Activated CD8-positive, alpha-beta T cell treated with anti-CD3 and anti-CD28 coated beads, Interleukin-2, amount 10 ng/mL, durations not matched to agents 7 days and 5 days (primary cell): Measurements from ENCODE around the gene BORCS6. TPM values are rescaled to one million over a fixed set of nuclear protein-coding genes. Genes with fewer than 3 reads are reported as not detected.

Source experiments
- ATAC-seq: fragments of 150-1000 bp; cut with Tn5 transposase; one replicate; pipeline ENCODE4 v1.10.0; 2021; ENCODE audit warnings: moderate library complexity
- CTCF ChIA-PET: fragments of 350-600 bp; sonication (Branson Sonifier 250); formaldehyde crosslinking; loops from one replicate; lab custom pipeline; 2021; ENCODE audit warnings: antibody characterized with exemption; lab: Charles Lee
- POLR2A ChIA-PET: fragments of 350-600 bp; sonication (Branson Sonifier 250); formaldehyde crosslinking; loops from one replicate; lab custom pipeline; 2021; ENCODE audit warnings: antibody characterized with exemption; lab: Charles Lee
- DNase-seq: peaks from one replicate; pipeline ENCODE4 v3.0.0-alpha.2; 2020
- H3K27ac Mint-ChIP-seq: one replicate; pipeline ENCODE4 v1.8.0; 2021; ENCODE audit warnings: mild to moderate bottlenecking, mixed read lengths
- H3K27me3 Mint-ChIP-seq: one replicate; pipeline ENCODE4 v1.8.0; 2021; ENCODE audit warnings: low read depth, mixed read lengths
- H3K36me3 Mint-ChIP-seq: one replicate; pipeline ENCODE4 v1.8.0; 2021; ENCODE audit warnings: low read depth, mixed read lengths
- H3K4me1 Mint-ChIP-seq: one replicate; pipeline ENCODE4 v1.8.0; 2021; ENCODE audit warnings: low read depth, mixed read lengths
- H3K4me3 Mint-ChIP-seq: one replicate; pipeline ENCODE4 v1.8.0; 2021; ENCODE audit warnings: mild to moderate bottlenecking, mixed read lengths
- H3K9me3 Mint-ChIP-seq: one replicate; pipeline ENCODE4 v1.8.0; 2022; ENCODE audit warnings: mixed read lengths; ENCODE audit not compliant: insufficient read depth
- total RNA-seq, 2 experiments: library from RNA; stranded (reverse); gene quantifications; one replicate each; pipeline ENCODE4 v1.2.3, GENCODE V29; 2021

BORCS6 gene
- total RNA-seq, 2 experiments from 2014 or later, result 12.7 TPM

GRCh38 chr17:8187517-8188262 is 2.3 kb downstream of the BORCS6 start:
- ChIA-PET CTCF (interaction anchor here (0.6 to 4.0 kb wide), 20 partner anchors 8 to 113 kb away, joined by 3 to 34 read pairs (median 4); partner anchors contain the start of genes AURKB, CTC1, HES7 and PFAS), POLR2A (interaction anchor here (0.6 to 7.6 kb wide), 16 partner anchors 9 to 68 kb away, joined by 3 to 212 read pairs (median 5); partner anchors contain the start of genes AURKB, CTC1 and TMEM107)
- no peak overlapping the region for H3K4me3 Mint-ChIP-seq
- H3K9me3 Mint-ChIP-seq, result no peaks in the 10 kb centered on the region
- H3K27ac Mint-ChIP-seq, result no peak overlapping the region
- DNase-seq, result peak; percentile 95
- ATAC-seq, result peak; percentile 45
- peaks cover 17% of the 10 kb centered on the region for H3K4me1 Mint-ChIP-seq
- H3K27me3 Mint-ChIP-seq, result peaks cover 8% of the 10 kb centered on the region
- peaks cover 2% of the 10 kb centered on the region for H3K36me3 Mint-ChIP-seq

- ChIA-PET CTCF (interaction anchor here (0.6 to 4.0 kb wide), 18 partner anchors 9 to 114 kb away, joined by 3 to 34 read pairs (median 3); partner anchors contain the start of genes AURKB, CTC1, PFAS and TMEM107), POLR2A (interaction anchor here (0.6 to 7.6 kb wide), 14 partner anchors 9 to 67 kb away, joined by 3 to 212 read pairs (median 5); partner anchors contain the start of genes AURKB and TMEM107)
- H3K9me3 Mint-ChIP-seq, result no peaks in the 10 kb centered on the region
- no peak overlapping the region for H3K4me3 Mint-ChIP-seq
- peaks cover 2% of the 10 kb centered on the region for H3K36me3 Mint-ChIP-seq
- H3K27me3 Mint-ChIP-seq, result peaks cover 10% of the 10 kb centered on the region
- peak; percentile 95 for DNase-seq
- ATAC-seq, result peak; percentile 47
- peaks cover 18% of the 10 kb centered on the region for H3K4me1 Mint-ChIP-seq
- no peak overlapping the region for H3K27ac Mint-ChIP-seq
Observed at GRCh38 chr17:8186787-8187516, 3.0 kb downstream of the BORCS6 start.

DNA sequence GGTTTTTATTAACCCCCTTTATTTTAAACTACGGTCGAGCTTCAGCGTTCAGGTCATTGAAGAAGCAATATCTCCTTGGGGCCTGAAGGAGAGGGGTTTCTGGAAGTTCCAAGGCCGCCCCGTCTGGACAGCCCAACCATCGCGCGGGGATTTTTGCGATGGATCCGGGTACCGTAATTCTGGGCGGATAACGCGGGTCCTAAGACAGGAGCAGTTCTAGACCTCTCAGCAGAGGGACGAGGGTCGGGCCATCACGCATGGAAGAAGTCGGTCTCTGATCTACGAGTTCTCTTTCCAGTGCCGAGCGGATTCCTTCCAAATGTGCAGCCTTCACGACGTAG is 3.6 kb downstream of the BORCS6 start:
- POLR2A ChIA-PET, result interaction anchor here (0.7 to 7.6 kb wide), 7 partner anchors 10 to 67 kb away, joined by 3 to 212 read pairs (median 5); partner anchors contain the start of gene TMEM107
- ATAC-seq, result no peak
- Mint-ChIP-seq H3K27ac (no peak overlapping the region), H3K36me3 (peaks cover 2% of the 10 kb centered on the region), H3K9me3 (no peaks in the 10 kb centered on the region), H3K4me1 (peaks cover 20% of the 10 kb centered on the region), H3K27me3 (peaks cover 10% of the 10 kb centered on the region), H3K4me3 (no peak overlapping the region)
- CTCF ChIA-PET, result interaction anchor here (0.8 to 4.0 kb wide), 9 partner anchors 10 to 107 kb away, joined by 3 to 34 read pairs (median 3); partner anchors contain the start of gene TMEM107
- no peak for DNase-seq

DNA sequence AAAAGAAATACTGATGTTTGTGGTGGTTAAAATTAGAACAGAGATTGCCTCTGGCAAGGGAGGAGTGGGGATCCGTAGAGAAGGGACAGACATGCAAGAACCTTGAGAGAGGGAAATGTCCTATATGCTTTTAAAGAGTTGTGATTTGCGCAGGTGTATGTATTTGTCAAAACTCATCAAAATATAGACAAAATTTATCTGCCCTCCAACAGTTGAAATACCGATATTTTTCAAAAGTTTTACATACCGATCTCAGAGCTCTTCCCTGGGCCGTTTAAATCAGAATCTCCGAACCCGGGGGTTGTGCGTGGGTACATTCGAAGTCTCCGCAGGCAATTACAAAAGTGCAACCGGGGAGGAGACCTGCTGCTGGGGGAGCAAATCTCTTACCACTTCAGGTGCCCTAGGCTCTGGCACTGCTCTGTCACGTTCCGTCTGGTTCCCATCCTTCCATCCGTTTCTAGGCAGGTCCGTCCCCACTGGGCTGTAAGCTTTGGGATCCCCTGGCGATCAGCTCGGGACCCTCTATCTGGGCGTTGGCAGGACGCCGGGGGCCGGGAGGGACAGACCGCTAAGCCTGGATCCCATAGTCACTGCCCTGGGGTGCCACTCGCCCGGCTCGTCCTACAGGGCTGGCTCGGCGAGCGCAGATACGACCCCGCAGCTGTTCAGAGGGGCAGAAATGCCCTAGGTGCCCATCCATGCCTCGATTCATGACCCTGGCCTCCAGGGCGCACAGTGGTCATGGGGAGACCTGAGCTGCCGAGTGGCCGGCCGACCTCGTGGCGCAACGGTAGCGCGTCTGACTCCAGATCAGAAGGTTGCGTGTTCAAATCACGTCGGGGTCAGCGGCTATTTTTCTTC is 4.2 kb downstream of the BORCS6 start:
- no peaks in the 10 kb centered on the region for H3K9me3 Mint-ChIP-seq
- H3K4me3 Mint-ChIP-seq, result no peak overlapping the region
- peaks cover 17% of the 10 kb centered on the region for H3K4me1 Mint-ChIP-seq
- POLR2A ChIA-PET, result interaction anchor here (0.7 to 7.6 kb wide), 7 partner anchors 10 to 103 kb away, joined by 3 to 212 read pairs (median 3); partner anchors contain the start of genes RANGRF and TMEM107
- DNase-seq (peak; percentile 90), ATAC-seq (peak; percentile 9)
- CTCF ChIA-PET, result interaction anchor here (0.8 to 4.0 kb wide), 10 partner anchors 9 to 106 kb away, joined by 3 to 34 read pairs (median 3); partner anchors contain the start of gene TMEM107
- H3K27ac Mint-ChIP-seq, result no peak overlapping the region
- H3K36me3 Mint-ChIP-seq, result peaks cover 2% of the 10 kb centered on the region
- peaks cover 10% of the 10 kb centered on the region for H3K27me3 Mint-ChIP-seq

DNA sequence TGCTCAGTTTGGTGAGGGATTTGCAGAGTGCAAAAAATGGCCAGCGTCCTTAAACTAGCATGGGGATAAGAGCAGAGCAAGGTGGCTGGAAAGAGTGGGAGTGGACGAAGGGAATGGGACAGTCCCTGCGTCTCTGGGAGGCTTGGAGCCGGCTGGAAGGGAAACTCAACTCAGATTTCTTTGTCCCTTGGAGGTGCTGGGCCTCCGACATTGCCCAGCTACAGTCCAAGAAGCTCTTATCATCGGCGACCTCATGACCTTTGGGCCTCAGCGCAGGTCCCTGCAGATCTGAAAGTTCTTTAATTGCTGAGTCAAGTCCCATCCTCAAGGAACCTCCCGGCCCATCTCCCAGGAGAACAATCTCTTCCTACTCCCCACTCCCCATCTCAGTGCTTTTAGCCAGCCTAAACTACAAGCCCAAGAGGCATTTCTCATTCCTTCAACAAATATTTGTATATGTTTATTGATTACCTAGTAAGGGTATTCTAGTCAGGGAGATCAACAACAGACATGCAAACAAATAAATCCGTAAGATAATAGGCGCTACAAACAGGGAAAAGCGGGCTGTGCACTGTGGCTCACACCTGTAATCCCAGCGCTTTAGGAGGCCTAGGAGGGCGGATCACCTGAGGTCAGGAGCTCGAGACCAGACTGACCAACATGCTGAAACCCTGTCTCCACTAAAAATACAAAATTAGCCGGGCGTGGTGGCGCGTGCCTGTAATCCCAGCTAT is 12.8 kb downstream of the BORCS6 start:
- Mint-ChIP-seq H3K4me1 (peaks cover 50% of the 10 kb centered on the region), H3K9me3 (no peaks in the 10 kb centered on the region), H3K27ac (peak overlapping the region; percentile 88), H3K4me3 (peak overlapping the region; percentile 96), H3K36me3 (peaks cover 6% of the 10 kb centered on the region), H3K27me3 (no peaks in the 10 kb centered on the region)
- DNase-seq (no peak), ATAC-seq (no peak)
- ChIA-PET CTCF (interaction anchor here (0.6 to 1.9 kb wide), 5 partner anchors 9 to 124 kb away, joined by 3 to 7 read pairs (median 6); partner anchors contain the start of gene BORCS6), POLR2A (interaction anchor here (1.0 to 2.4 kb wide), 5 partner anchors 9 to 58 kb away, joined by 3 to 13 read pairs (median 8); partner anchors contain the start of gene VAMP2)

GRCh38 chr17:8176197-8176940 is 13.6 kb downstream of the BORCS6 start, which contains the start of gene TMEM107:
TMEM107 (minus strand) TSS chr17:8176380; CDS start chr17:8176286, 94 bp downstream.
- Mint-ChIP-seq H3K9me3 (no peaks in the 10 kb centered on the region), H3K4me3 (peak within 1 kb of the TSS; percentile 96), H3K27me3 (no peaks in the 10 kb centered on the region), H3K4me1 (peaks cover 50% of the 10 kb centered on the region), H3K27ac (peak within 1 kb of the TSS; percentile 88), H3K36me3 (peaks cover 6% of the 10 kb centered on the region)
- peak; percentile 58 for ATAC-seq
- DNase-seq, result peak; percentile 93
- ChIA-PET POLR2A (interaction anchor here (1.0 to 2.4 kb wide), 7 partner anchors 10 to 72 kb away, joined by 3 to 13 read pairs (median 5); partner anchors contain the start of genes CTC1 and VAMP2), CTCF (interaction anchor here (0.6 to 1.9 kb wide), 5 partner anchors 9 to 125 kb away, joined by 3 to 7 read pairs (median 6); partner anchors contain the start of gene BORCS6)

DNA sequence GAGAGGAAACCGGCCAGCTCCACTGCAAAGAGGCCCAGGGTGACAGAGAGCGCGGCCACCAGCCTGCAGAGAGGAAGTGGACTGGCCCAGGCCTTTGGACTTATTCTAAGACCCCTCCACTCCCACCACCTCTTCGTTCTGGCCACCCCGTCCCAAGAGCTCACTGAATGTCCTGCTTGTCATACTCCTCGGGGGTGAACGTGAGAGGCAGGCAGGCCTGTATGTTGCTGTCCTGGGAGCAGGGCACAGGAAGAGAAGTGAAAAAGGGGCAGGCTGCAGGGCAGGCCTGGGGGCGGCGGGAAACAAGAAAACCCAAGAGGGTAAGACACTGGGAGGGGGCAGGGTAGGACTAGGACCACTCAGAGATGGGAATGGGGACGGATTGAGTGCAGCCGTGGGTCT is 14.2 kb downstream of the BORCS6 start:
- Mint-ChIP-seq H3K27ac (peak overlapping the region; percentile 88), H3K4me1 (peaks cover 50% of the 10 kb centered on the region), H3K4me3 (peak overlapping the region; percentile 96), H3K36me3 (peaks cover 6% of the 10 kb centered on the region), H3K27me3 (no peaks in the 10 kb centered on the region), H3K9me3 (no peaks in the 10 kb centered on the region)
- DNase-seq, result no peak
- POLR2A ChIA-PET, result interaction anchor here (0.5 to 2.4 kb wide), 8 partner anchors 11 to 343 kb away, joined by 3 to 13 read pairs (median 5); partner anchors contain the start of genes CTC1 and VAMP2
- CTCF ChIA-PET, result interaction anchor here (1.2 to 1.9 kb wide), 3 partner anchors 11 to 56 kb away, joined by 5 to 7 read pairs (median 6); partner anchors contain the start of gene BORCS6
- peak; percentile 3 for ATAC-seq

DNA sequence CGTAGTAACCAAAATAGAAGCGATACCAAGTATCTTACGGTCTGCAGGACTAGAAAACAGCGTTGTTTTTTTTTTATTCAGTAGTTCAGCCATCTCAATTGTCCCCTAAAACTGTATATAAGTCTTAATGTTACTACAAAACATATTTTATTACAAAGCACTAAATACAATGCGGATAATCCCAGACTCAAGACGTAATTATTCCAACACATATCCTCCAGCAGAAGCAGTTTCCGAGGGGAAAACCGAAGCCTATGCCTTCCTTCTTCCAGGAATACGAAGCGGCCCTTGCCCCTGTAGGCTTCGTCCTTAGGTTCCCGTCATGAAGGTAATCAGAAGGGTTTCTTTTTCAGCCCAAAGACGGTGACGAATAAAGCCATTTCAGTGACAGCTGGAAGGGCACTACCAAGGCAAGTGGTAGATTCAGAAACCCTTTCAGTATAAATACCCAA is 16.1 kb downstream of the BORCS6 start:
- no peaks in the 10 kb centered on the region for H3K27me3 Mint-ChIP-seq
- peak overlapping the region; percentile 85 for H3K4me3 Mint-ChIP-seq
- POLR2A ChIA-PET, result interaction anchor here (0.5 to 3.9 kb wide), 52 partner anchors 9 to 1514 kb away, joined by 3 to 343 read pairs (median 7); partner anchors contain the start of genes AURKB, BORCS6, CNTROB and CTC1
- DNase-seq (no peak), ATAC-seq (no peak)
- H3K9me3 Mint-ChIP-seq, result no peaks in the 10 kb centered on the region
- H3K36me3 Mint-ChIP-seq, result peaks cover 6% of the 10 kb centered on the region
- CTCF ChIA-PET, result interaction anchor here (0.7 to 1.9 kb wide), 10 partner anchors 8 to 153 kb away, joined by 3 to 6 read pairs (median 4); partner anchors contain the start of genes ALOXE3 and BORCS6
- H3K27ac Mint-ChIP-seq, result peak overlapping the region; percentile 99
- peaks cover 50% of the 10 kb centered on the region for H3K4me1 Mint-ChIP-seq
